Fibroblast of peridontal ligament (primary cell): ENCODE data around the gene AMIGO2.
"Not testable (repeated sequence)": the region's sequence is repeated elsewhere in the genome, so short reads cannot be mapped to it uniquely, and the experiment has no call there.

ENCODE experiments used
- DNase-seq: peaks from one replicate; pipeline ENCODE4 v3.0.0-alpha.2; 2010; ENCODE audit errors: extremely low read depth

Gene AMIGO2

DNA sequence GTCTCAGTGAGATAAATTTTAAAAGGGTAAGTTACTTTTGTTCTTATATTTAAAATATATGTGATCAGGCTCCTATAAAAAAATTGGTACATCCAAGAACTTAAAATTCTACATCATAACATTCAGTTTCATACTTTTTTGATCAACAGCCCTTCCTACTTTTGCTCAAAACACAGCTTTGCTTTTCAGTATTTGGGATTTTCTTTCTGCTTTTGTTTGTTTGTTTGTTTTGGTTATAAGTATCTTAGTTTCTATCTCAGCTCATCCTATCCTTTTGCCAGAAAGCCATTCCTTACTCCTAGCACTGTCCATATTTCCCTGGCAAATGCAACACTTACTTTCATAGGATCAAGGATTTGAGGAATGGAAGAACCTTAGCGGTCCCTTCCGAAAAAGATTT is 5.0 kb downstream of the AMIGO2 start:
- DNase-seq, result no peak

DNA sequence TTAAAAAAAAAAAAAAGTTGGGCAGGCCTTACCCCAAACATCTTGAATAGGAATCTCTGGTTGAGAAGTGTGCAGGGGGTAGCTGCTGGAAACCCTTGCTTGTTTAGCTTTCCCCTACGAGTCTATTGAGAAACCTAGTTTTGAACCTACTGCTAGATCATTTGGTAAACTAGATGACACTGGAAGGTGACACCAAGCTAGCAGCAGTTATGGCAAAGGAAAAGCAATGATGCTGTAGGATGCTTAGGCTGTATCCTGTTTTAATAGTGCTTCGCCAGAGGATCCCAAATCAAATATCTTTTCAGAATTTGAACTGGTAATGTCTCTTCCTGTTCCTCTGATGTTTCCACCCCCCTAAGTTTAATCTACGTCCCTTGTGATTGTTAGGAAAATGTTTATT is 5.8 kb downstream of the AMIGO2 start:
- no peak for DNase-seq

DNA sequence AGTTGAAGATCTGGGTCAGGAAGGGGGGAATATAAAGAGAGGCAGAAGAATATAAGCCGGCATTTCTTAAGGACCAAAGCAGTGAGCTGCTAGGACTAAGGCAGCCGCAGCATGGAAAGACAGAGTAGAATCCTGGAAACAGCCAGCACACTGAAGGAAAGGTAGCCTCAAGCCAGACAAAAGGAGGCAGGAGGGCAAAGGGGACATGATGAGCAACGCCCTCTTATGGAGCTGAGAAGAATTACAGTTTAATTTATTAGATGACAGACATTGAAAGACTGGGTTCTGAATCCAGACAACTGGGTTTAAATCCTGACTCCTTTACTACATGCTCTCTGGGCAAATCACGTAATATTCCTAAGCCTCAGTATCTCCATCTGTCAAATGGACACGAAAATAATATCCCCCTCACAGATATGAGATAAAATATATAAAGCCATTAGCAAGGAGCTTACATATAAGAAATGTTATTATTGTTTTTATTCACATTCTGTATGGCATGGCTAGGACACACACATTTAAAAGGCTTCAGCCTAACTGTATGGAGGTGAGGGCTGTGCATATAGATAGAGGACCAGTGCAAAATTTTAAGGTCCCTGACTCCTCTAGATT is 8.4 kb downstream of the AMIGO2 start:
- no peak for DNase-seq

DNA sequence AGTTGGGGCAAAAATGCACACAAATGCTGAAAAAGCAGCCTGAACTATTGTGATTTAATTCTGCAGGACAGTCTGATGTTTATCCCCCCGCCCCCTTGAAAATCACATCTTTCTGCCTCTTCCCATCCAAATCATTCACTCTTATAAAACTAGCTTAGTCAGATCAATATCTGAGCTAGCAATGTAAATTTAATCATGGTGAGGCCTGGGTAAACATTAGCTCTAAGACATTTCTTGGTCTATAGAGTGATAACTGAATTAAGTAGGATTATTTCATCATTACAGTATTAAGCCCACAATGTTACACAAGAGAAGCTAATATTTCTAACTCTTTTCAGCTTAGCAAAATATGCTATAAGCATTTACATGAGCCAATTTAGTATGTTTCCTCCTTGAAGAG is 9.4 kb downstream of the AMIGO2 start:
- no peak for DNase-seq

GRCh38 chr12:47068539-47068938 is 11.2 kb downstream of the AMIGO2 start:
- DNase-seq, result peak; percentile 53

GRCh38 chr12:47067771-47068431 is 11.9 kb downstream of the AMIGO2 start:
- DNase-seq, result no peak

GRCh38 chr12:47067176-47067575 is 12.6 kb downstream of the AMIGO2 start:
- no peak for DNase-seq

- no peak for DNase-seq
Observed at GRCh38 chr12:47066278-47067025, 13.3 kb downstream of the AMIGO2 start.

DNA sequence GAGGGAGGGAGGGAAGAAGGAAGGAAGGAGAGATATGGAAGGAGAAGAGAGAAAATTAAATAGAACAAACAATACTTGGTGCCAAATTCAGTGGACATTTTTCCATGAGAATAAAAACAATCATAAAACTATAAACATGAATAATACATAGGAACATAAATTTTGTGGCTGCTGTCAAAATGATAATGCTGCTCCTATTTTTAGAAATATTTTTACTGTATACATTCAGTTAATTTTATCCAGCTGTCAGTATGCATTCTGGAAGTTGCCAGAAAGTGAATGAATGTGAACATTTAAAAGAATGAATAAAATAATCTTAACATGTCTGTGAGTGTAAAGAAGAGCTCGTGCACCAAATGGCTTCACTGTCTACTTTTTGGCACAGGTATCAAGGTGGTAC is 14.2 kb downstream of the AMIGO2 start:
- peak; percentile 9 for DNase-seq

DNA sequence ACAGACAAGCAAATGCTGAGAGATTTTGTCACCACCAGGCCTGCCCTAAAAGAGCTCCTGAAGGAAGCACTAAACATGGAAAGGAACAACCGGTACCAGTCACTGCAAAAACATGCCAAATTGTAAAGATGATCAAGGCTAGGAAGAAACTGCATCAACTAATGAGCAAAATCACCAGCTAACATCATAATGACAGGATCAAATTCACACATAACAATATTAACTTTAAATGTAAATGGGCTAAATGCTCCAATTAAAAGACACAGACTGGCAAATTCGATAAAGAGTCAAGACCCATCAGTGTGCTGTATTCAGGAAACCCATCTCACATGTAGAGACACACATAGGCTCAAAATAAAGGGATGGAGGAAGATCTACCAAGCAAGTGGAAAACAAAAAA is 21.1 kb downstream of the AMIGO2 start:
- not testable (repeated sequence) for DNase-seq

DNA sequence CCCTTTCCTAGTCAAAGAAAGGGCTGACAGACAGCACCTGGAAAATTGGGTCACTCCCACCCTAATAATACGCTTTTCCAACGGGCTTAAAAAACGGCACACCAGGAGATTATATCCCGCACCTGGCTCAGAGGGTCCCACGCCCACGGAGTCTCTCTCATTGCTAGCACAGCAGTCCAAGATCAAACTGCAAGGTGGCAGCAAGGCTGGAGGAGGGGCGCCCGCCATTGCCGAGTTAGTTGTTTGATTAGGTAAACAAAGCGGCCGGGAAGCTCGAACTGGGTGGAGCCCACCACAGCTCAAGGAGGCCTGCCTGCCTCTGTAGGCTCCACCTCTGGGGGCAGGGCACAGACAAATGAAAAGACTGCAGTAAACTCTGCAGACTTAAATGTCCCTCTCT is 22.8 kb downstream of the AMIGO2 start:
- DNase-seq, result not testable (repeated sequence)

DNA sequence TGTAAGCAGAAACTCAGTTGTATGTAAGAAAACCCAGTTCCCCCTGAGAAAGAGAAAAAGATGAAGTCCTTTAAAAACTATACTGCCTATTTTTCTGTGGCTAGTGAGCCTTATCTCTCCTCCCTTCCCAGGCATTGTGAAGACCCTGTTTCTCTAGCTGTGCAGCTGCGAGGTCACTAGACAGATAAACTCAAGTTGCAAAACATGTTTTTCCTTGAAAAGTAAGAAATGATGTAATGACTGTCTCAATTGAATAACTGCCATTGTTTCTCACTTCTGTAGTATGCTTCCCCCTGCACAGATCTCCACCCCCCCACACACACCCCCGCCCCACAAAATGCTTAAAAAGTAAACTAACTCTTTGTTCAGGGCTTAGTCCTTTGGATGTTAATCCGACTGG is 23.9 kb downstream of the AMIGO2 start:
- not testable (repeated sequence) for DNase-seq

- no peak for DNase-seq
Observed at GRCh38 chr12:47054659-47055058, 25.1 kb downstream of the AMIGO2 start.

- no peak for DNase-seq
Observed at GRCh38 chr12:47053961-47054360, 25.8 kb downstream of the AMIGO2 start.

DNA sequence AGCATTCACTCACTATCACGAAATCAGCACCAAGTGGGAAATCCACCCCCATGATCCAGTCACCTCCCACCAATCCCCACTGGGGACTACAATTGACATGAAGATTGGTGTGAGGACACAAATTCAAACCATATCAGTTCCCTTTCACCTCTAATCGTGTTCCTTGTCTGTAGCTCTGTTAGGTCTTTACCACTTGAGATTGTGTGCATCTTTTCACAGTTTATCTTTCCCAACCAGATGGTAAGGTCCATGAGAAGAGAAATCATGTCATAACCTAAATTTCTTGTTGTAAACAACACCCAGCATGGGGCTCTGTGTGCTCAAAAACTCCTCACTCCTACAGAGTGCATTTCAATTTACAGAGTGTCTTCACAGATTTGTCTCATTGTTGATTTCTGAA is 27.5 kb downstream of the AMIGO2 start:
- DNase-seq, result no peak

GRCh38 chr12:47051291-47051690 is 28.5 kb downstream of the AMIGO2 start:
- DNase-seq, result not testable (repeated sequence)

DNA sequence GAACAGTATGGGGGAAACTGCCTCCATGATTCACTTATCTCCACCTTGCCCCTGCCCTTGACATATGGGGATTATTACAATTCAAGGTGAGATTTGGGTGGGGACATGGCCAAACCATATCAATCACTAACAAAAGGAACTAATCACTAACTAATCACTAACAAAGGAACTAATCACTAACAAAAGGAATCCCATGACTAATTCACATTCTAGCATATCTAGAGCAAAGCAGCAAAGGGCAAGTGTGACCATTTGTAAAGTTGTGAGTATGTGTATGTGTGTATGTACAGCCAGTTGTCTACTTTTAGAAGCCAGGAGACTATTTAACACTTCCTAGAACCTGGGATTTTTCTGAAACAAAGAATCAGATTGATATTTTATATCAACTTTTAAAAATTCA is 31.2 kb downstream of the AMIGO2 start:
- DNase-seq, result no peak

DNA sequence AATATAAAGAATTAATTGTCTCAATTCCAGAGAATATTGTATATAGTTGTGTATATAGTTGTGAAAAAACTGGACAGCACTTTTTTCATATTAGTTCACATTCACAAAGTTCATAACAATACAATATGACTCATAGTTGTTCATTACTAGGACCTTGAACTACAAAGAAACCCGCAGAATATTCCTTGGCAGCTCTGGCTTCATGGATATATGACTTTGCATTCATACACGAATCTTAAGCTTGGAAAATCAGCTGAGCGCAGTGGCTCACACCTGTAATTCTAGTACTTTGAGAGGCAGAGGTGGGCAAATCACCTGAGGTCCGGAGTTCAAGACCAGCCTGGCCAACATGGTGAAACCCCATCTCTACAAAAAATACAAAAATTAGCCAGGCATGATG is 38.4 kb downstream of the AMIGO2 start:
- DNase-seq, result no peak

- DNase-seq, result no peak
Observed at GRCh38 chr12:47039756-47040155, 40.0 kb downstream of the AMIGO2 start.

DNA sequence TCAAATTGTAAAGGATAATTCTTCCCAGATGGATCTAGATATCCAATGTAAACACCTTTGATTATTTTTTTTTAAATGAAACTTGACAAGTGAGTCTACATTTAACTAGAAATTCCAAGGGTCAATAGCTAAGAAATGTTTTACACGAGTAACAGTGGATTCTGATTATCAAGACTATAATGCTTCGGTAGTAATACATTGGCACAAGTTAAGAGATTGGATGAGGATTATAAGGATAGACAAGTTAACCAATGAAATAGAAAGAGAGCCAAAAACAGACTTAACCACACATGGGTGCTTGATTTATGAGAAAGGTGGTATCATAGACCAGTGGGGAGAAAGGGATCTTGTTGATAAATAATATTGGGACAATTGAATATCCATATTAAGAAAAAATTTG is 40.7 kb downstream of the AMIGO2 start:
- DNase-seq, result no peak

- DNase-seq, result peak; percentile 51
Observed at GRCh38 chr12:47038270-47038748, 41.5 kb downstream of the AMIGO2 start.

DNA sequence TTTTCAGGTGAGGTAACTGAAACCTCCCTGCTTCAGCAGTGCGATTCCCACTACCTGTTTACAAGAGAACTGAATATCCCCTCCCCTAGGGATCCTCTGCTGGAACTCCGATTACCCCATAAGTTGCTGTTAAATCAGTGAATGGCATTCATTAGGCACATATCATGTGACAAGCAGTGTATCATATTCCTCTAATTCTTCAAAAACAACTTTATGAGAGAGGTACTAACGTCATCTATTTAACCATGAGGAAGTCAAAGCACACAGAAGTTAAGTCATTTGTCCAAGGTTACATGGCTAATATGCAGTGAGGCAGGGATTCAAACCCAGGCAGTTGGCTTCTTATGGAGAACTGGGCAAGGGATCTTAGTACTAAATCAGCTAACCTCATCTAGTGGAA is 44.3 kb downstream of the AMIGO2 start:
- DNase-seq, result peak; percentile 35

DNA sequence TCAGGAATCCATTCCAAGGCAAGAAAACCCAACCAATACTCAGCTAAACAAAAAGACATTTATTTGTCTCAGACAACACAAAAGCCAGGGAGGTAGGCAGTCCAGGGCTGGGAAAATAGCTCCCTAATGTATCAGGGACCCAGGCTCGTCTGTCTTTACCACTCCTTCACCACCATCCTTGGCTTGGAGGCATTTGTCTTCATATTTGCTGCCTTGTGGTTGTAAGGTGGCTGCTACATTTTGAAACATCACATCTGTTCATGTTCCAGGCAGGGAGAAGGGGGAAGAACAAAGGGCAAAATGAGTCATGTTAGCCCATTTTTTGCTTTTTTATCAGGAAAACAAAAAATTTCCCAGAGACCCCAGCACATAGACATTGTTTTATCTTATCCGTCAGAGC is 45.1 kb downstream of the AMIGO2 start:
- DNase-seq, result peak; percentile 32
